ENCODE measurements around the gene TCF12.

DNA sequence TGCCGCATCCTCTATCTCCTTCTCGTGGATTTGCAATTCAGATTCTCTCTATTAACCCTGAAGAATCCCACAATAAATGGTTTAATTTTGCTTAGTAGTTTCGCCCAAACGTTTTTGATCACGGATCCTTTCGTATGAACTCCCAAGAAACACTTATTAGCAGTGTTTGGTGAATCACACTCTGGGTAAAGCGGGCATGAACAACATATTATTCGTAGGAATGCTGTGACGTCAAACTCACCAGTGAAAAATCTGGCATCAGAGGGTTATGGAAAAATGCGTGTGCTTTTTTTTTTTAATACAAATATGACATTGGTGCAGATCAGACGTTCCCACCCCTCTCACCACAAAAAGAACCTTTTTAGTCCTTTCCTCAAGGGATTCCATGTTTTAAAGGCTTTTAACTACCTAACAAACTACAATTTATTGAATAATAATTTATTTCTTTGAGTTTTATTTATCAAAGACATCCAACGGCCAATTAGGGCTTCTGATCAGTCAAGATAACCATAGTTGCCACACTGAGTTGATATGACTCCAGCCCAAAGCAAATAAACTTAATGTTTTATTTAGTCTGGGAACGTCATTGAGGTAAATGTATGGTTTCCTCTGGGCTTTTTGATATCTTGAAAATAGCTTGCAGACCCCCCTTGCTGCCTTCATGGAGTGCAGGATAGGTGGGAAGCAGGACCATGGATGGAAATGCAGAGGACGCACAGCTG lies 412.3 kb downstream of the TCF12 start:
- TF ChIP-seq, protein P1, sequence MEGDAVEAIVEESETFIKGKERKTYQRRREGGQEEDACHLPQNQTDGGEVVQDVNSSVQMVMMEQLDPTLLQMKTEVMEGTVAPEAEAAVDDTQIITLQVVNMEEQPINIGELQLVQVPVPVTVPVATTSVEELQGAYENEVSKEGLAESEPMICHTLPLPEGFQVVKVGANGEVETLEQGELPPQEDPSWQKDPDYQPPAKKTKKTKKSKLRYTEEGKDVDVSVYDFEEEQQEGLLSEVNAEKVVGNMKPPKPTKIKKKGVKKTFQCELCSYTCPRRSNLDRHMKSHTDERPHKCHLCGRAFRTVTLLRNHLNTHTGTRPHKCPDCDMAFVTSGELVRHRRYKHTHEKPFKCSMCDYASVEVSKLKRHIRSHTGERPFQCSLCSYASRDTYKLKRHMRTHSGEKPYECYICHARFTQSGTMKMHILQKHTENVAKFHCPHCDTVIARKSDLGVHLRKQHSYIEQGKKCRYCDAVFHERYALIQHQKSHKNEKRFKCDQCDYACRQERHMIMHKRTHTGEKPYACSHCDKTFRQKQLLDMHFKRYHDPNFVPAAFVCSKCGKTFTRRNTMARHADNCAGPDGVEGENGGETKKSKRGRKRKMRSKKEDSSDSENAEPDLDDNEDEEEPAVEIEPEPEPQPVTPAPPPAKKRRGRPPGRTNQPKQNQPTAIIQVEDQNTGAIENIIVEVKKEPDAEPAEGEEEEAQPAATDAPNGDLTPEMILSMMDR (IDR thresholded peaks at IDR 0.05; ENCODE audit: insufficient read depth, low read length): no peak
- TF ChIP-seq, protein P2, sequence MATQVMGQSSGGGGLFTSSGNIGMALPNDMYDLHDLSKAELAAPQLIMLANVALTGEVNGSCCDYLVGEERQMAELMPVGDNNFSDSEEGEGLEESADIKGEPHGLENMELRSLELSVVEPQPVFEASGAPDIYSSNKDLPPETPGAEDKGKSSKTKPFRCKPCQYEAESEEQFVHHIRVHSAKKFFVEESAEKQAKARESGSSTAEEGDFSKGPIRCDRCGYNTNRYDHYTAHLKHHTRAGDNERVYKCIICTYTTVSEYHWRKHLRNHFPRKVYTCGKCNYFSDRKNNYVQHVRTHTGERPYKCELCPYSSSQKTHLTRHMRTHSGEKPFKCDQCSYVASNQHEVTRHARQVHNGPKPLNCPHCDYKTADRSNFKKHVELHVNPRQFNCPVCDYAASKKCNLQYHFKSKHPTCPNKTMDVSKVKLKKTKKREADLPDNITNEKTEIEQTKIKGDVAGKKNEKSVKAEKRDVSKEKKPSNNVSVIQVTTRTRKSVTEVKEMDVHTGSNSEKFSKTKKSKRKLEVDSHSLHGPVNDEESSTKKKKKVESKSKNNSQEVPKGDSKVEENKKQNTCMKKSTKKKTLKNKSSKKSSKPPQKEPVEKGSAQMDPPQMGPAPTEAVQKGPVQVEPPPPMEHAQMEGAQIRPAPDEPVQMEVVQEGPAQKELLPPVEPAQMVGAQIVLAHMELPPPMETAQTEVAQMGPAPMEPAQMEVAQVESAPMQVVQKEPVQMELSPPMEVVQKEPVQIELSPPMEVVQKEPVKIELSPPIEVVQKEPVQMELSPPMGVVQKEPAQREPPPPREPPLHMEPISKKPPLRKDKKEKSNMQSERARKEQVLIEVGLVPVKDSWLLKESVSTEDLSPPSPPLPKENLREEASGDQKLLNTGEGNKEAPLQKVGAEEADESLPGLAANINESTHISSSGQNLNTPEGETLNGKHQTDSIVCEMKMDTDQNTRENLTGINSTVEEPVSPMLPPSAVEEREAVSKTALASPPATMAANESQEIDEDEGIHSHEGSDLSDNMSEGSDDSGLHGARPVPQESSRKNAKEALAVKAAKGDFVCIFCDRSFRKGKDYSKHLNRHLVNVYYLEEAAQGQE (IDR thresholded peaks at IDR 0.05; ENCODE audit: insufficient replicate concordance, low read depth): no peak
- TF ChIP-seq POLR2AphosphoS5 (IDR thresholded peaks at IDR 0.05; ENCODE audit: low read depth): no peak
- no peak for TF ChIP-seq GABPA (IDR thresholded peaks at IDR 0.05; ENCODE audit: low read depth)
- no peak for TF ChIP-seq SPI1 (IDR thresholded peaks at IDR 0.05; ENCODE audit: borderline replicate concordance, low read depth)

Measured in HL-60 (cell line).